Neural progenitor cell (in vitro differentiated cells): ENCODE measurements around the gene KRT74. TPM values are rescaled to one million over a fixed set of nuclear protein-coding genes. Genes with fewer than 3 reads are reported as not detected.

Source experiments
- DNase-seq: peaks from one replicate; pipeline ENCODE4 v3.0.0-alpha.2; 2016; ENCODE audit warnings: low spot score
- H2AFZ ChIP-seq: fragments of 200-600 bp; sonication (generic); replicated peaks from 2 replicates; pipeline ENCODE4 v1.6.1; 2016; ENCODE audit warnings: antibody characterized with exemption
- H3F3A ChIP-seq: fragments of 200-600 bp; sonication (generic); 2 replicates; pipeline ENCODE4 v1.6.1; 2016; ENCODE audit warnings: antibody characterized with exemption, low read depth
- H3K27ac ChIP-seq: fragments of 200-600 bp; sonication (generic); 2 replicates; pipeline ENCODE4 v1.5.1; 2016; ENCODE audit warnings: mild to moderate bottlenecking
- H3K27me3 ChIP-seq: fragments of 200-600 bp; sonication (generic); 2 replicates; pipeline ENCODE4 v1.6.1; 2016; ENCODE audit warnings: mild to moderate bottlenecking, moderate library complexity
- H3K36me3 ChIP-seq: fragments of 200-600 bp; sonication (generic); 2 replicates; pipeline ENCODE4 v1.5.1; 2016
- H3K4me1 ChIP-seq: fragments of 200-600 bp; sonication (generic); 2 replicates; pipeline ENCODE4 v1.6.1; 2016; ENCODE audit warnings: mixed run types
- H3K4me2 ChIP-seq: fragments of 200-600 bp; sonication (generic); 2 replicates; pipeline ENCODE4 v1.6.1; 2016
- H3K4me3 ChIP-seq: fragments of 200-600 bp; sonication (generic); 2 replicates; pipeline ENCODE4 v1.5.1; 2016
- H3K79me2 ChIP-seq: fragments of 200-600 bp; sonication (generic); 2 replicates; pipeline ENCODE4 v1.6.1; 2016; ENCODE audit warnings: low read depth
- H3K9ac ChIP-seq: fragments of 200-600 bp; sonication (generic); 2 replicates; pipeline ENCODE4 v1.6.1; 2016
- H3K9me3 ChIP-seq: fragments of 200-600 bp; sonication (generic); 2 replicates; pipeline ENCODE4 v1.5.1; 2016; ENCODE audit warnings: low read depth
- H4K20me1 ChIP-seq: fragments of 200-600 bp; sonication (generic); 2 replicates; pipeline ENCODE4 v1.6.1; 2016; ENCODE audit warnings: low read depth
- H3K27ac Mint-ChIP-seq: 3 replicates; pipeline ENCODE4 v1.8.0; 2021; ENCODE audit warnings: mixed read lengths
- H3K27me3 Mint-ChIP-seq: 2 replicates; pipeline ENCODE4 v1.8.0; 2022; ENCODE audit warnings: low read depth, mild to moderate bottlenecking, inconsistent platforms, moderate library complexity, mixed read lengths; ENCODE audit not compliant: insufficient read depth
- H3K36me3 Mint-ChIP-seq: 3 replicates; pipeline ENCODE4 v1.8.0; 2021; ENCODE audit warnings: mixed read lengths
- H3K4me1 Mint-ChIP-seq: 3 replicates; pipeline ENCODE4 v1.8.0; 2021; ENCODE audit warnings: mixed read lengths
- H3K4me3 Mint-ChIP-seq: 3 replicates; pipeline ENCODE4 v1.8.0; 2021; ENCODE audit warnings: mild to moderate bottlenecking, moderate library complexity, mixed read lengths
- H3K9me3 Mint-ChIP-seq: 3 replicates; pipeline ENCODE4 v1.8.0; 2020; ENCODE audit warnings: mixed read lengths
- CTCF ChIP-seq: fragments of 200-600 bp; sonication (generic); IDR thresholded peaks from 2 replicates; pipeline ENCODE4 v1.5.1; 2017; ENCODE audit warnings: antibody characterized with exemption, mild to moderate bottlenecking
- EZH2 ChIP-seq: fragments of 200-600 bp; sonication (generic); IDR thresholded peaks from 2 replicates; pipeline ENCODE4 v1.6.1; 2017; ENCODE audit warnings: antibody characterized with exemption, mild to moderate bottlenecking, moderate library complexity
- EZH2phosphoT487 ChIP-seq: fragments of 200-600 bp; sonication (generic); IDR thresholded peaks from 2 replicates; pipeline ENCODE4 v1.6.1; 2017; ENCODE audit warnings: antibody characterized with exemption
- total RNA-seq: library from RNA; depleted of rRNA; stranded (reverse); fragments of >200 nt; gene quantifications from 2 replicates; pipeline ENCODE4 v1.2.3, GENCODE V29; 2015; ENCODE audit warnings: low replicate concordance

KRT74 gene
- total RNA-seq, 1 donor from 2014 or later, result not detected

- no peaks in the 10 kb centered on the region for H3F3A ChIP-seq
- H3K4me1 ChIP-seq, result no peaks in the 10 kb centered on the region
- H3K27ac Mint-ChIP-seq, result no peak overlapping the region
- peaks cover 6% of the 10 kb centered on the region for H3K27me3 ChIP-seq
- no peak overlapping the region for H3K4me2 ChIP-seq
- no peak overlapping the region for H3K4me3 ChIP-seq
- peaks cover 5% of the 10 kb centered on the region for H4K20me1 ChIP-seq
- H3K36me3 ChIP-seq, result no peaks in the 10 kb centered on the region
- DNase-seq, result no peak
- TF ChIP-seq EZH2 (no peak), EZH2phosphoT487 (no peak), CTCF (no peak)
- no peaks in the 10 kb centered on the region for H3K36me3 Mint-ChIP-seq
- no peaks in the 10 kb centered on the region for H3K4me1 Mint-ChIP-seq
- H3K9me3 ChIP-seq, result no peaks in the 10 kb centered on the region
- no peak overlapping the region for H3K4me3 Mint-ChIP-seq
- H3K27me3 Mint-ChIP-seq, result peaks cover 10% of the 10 kb centered on the region
- H3K27ac ChIP-seq, result no peak overlapping the region
- no peak overlapping the region for H3K9ac ChIP-seq
- H2AFZ ChIP-seq, result no peak overlapping the region
- no peaks in the 10 kb centered on the region for H3K79me2 ChIP-seq
- H3K9me3 Mint-ChIP-seq, result no peaks in the 10 kb centered on the region
These were observed 9.1 kb downstream of the KRT74 start for GRCh38 chr12:52564582-52564981.

- Histone ChIP-seq H3K27ac (no peak overlapping the region), H3K9me3 (no peaks in the 10 kb centered on the region), H4K20me1 (peaks cover 5% of the 10 kb centered on the region), H2AFZ (no peak overlapping the region), H3K79me2 (no peaks in the 10 kb centered on the region), H3K27me3 (peaks cover 6% of the 10 kb centered on the region), H3K9ac (no peak overlapping the region), H3K4me3 (no peak overlapping the region), H3K4me1 (no peaks in the 10 kb centered on the region), H3K4me2 (no peak overlapping the region), H3F3A (no peaks in the 10 kb centered on the region), H3K36me3 (no peaks in the 10 kb centered on the region)
- peak; percentile 37 for DNase-seq
- Mint-ChIP-seq H3K27ac (no peak overlapping the region), H3K4me3 (no peak overlapping the region), H3K4me1 (no peaks in the 10 kb centered on the region), H3K27me3 (peaks cover 10% of the 10 kb centered on the region), H3K9me3 (no peaks in the 10 kb centered on the region), H3K36me3 (no peaks in the 10 kb centered on the region)
- TF ChIP-seq EZH2phosphoT487 (no peak), CTCF (peak; percentile 51)
These were observed 11.7 kb downstream of the KRT74 start for GRCh38 chr12:52561880-52562449.

- Histone ChIP-seq H3K4me2 (no peak overlapping the region), H4K20me1 (peaks cover 5% of the 10 kb centered on the region), H3K9me3 (no peaks in the 10 kb centered on the region), H3K4me3 (no peak overlapping the region), H2AFZ (no peak overlapping the region), H3K79me2 (no peaks in the 10 kb centered on the region), H3K27ac (no peak overlapping the region), H3K9ac (no peak overlapping the region), H3K27me3 (peaks cover 6% of the 10 kb centered on the region), H3K36me3 (no peaks in the 10 kb centered on the region), H3F3A (no peaks in the 10 kb centered on the region), H3K4me1 (no peaks in the 10 kb centered on the region)
- no peak overlapping the region for H3K4me3 Mint-ChIP-seq
- no peaks in the 10 kb centered on the region for H3K9me3 Mint-ChIP-seq
- peaks cover 4% of the 10 kb centered on the region for H3K27me3 Mint-ChIP-seq
- no peak overlapping the region for H3K27ac Mint-ChIP-seq
- H3K36me3 Mint-ChIP-seq, result no peaks in the 10 kb centered on the region
- H3K4me1 Mint-ChIP-seq, result no peaks in the 10 kb centered on the region
- no peak for DNase-seq
- TF ChIP-seq EZH2 (no peak), CTCF (no peak), EZH2phosphoT487 (no peak)
These were observed 13.7 kb downstream of the KRT74 start for GRCh38 chr12:52559979-52560378.
